PC-9 (cell line): Measurements from ENCODE around the gene TBC1D22A. TPM values are rescaled to one million over a fixed set of nuclear protein-coding genes. Genes with fewer than 3 reads are reported as not detected.

ENCODE experiments used
- BruUV-seq: library from RNA; stranded (reverse); fragments of 400-500 nt; replicated peaks from 2 replicates; lab custom pipeline; 2021; lab: Mats Ljungman, UMichigan
- CTCF ChIA-PET: fragments of 300-600 bp; sonication (Branson Sonifier 250); formaldehyde crosslinking; loops from one replicate; lab custom pipeline; 2022; ENCODE audit warnings: antibody characterized with exemption; lab: Charles Lee
- POLR2A ChIA-PET: fragments of 300-600 bp; sonication (Branson Sonifier 250); formaldehyde crosslinking; loops from one replicate; lab custom pipeline; 2022; ENCODE audit warnings: antibody characterized with exemption; ENCODE audit not compliant: unreplicated experiment; lab: Charles Lee
- DNase-seq, 2 experiments: peaks; one replicate each; pipeline versions ENCODE4 v3.0.0 to v3.0.0-alpha.2; 2015 to 2022; ENCODE audit warnings: mixed read lengths in 1 of 2
- H2AFZ ChIP-seq: fragments of 200-600 bp; sonication (generic); 2 replicates; pipeline ENCODE4 v1.8.1; 2017; ENCODE audit warnings: antibody characterized with exemption
- H3F3A ChIP-seq: fragments of 200-600 bp; sonication (generic); 2 replicates; pipeline ENCODE4 v1.8.1; 2017; ENCODE audit warnings: antibody characterized with exemption, mild to moderate bottlenecking, low read depth; ENCODE audit not compliant: insufficient read depth
- H3K27ac ChIP-seq: fragments of 200-600 bp; sonication (generic); 2 replicates; pipeline ENCODE4 v1.6.1; 2016; ENCODE audit warnings: mixed run types
- H3K27me3 ChIP-seq: fragments of 200-600 bp; sonication (generic); 2 replicates; pipeline ENCODE4 v1.6.1; 2016; ENCODE audit warnings: low read depth, mixed run types; ENCODE audit not compliant: insufficient read depth
- H3K36me3 ChIP-seq: fragments of 200-600 bp; sonication (generic); 2 replicates; pipeline ENCODE4 v1.6.1; 2016; ENCODE audit warnings: low read depth, mixed run types
- H3K4me1 ChIP-seq: fragments of 200-600 bp; sonication (generic); replicated peaks from 2 replicates; pipeline ENCODE4 v1.6.1; 2016; ENCODE audit warnings: mixed run types; ENCODE audit not compliant: insufficient read depth
- H3K4me2 ChIP-seq: fragments of 200-600 bp; sonication (generic); 2 replicates; pipeline ENCODE4 v1.6.1; 2017; ENCODE audit warnings: mixed run types
- H3K4me3 ChIP-seq: fragments of 200-600 bp; sonication (generic); 2 replicates; pipeline ENCODE4 v1.6.1; 2016; ENCODE audit warnings: mixed run types
- H3K79me2 ChIP-seq: fragments of 200-600 bp; sonication (generic); 2 replicates; pipeline ENCODE4 v1.6.1; 2017; ENCODE audit warnings: low read depth, mixed run types
- H3K9me2 ChIP-seq: fragments of 200-600 bp; sonication (generic); 2 replicates; pipeline ENCODE4 v1.8.1; 2017; ENCODE audit warnings: mild to moderate bottlenecking; ENCODE audit not compliant: insufficient read depth
- H3K9me3 ChIP-seq: fragments of 200-600 bp; sonication (generic); 2 replicates; pipeline ENCODE4 v1.8.1; 2016; ENCODE audit warnings: low read depth; ENCODE audit not compliant: insufficient read depth
- H4K20me1 ChIP-seq: fragments of 200-600 bp; sonication (generic); 2 replicates; pipeline ENCODE4 v1.8.1; 2017; ENCODE audit not compliant: insufficient read depth
- CTCF ChIP-seq: fragments of 200-600 bp; sonication (generic); conservative IDR thresholded peaks from 2 replicates; pipeline ENCODE4 v1.6.1; 2017; ENCODE audit warnings: mixed run types, antibody characterized with exemption, mild to moderate bottlenecking, moderate library complexity
- EZH2 ChIP-seq: fragments of 200-600 bp; sonication (generic); IDR thresholded peaks from 2 replicates; pipeline ENCODE4 v1.8.0; 2017; ENCODE audit warnings: antibody characterized with exemption, low read depth
- intact Hi-C: fragments of 100-400 bp; cut with micrococcal nuclease; formaldehyde crosslinking; loops from one replicate; pipeline ENCODE4 v1.10.0; 2022; ENCODE audit not compliant: unreplicated experiment
- total RNA-seq: library from RNA; stranded (reverse); gene quantifications from 2 replicates; pipeline ENCODE4 v1.2.3, GENCODE V29; 2021

TBC1D22A gene
- total RNA-seq, 1 experiment from 2014 or later: 40.3 TPM

DNA sequence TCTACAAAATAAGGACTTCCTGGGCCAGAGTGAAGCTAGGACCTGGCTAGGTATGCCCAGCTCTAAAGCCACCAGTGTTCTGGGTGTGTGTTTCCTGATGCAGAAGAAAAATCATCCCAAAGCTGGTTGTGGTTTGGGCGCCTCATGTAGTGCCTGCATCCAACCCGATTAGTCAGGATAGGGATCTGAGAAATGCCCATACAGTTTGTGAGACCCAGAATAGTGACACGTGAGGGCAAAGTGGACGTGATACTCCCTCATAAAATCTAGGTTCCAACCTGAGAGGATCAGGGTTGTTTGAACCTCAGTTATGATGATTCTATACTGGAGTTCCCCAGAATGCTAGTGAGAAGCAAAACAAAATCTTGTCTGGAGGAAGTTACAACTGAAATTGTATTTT, 238.4 kb downstream of the TBC1D22A start:
- intact Hi-C loops: no loop called here
- TF ChIP-seq EZH2 (no peak), CTCF (no peak)
- no peak for DNase-seq
- Histone ChIP-seq H3K4me3 (no peak overlapping the region), H3F3A (peaks cover 8% of the 10 kb centered on the region), H3K36me3 (no peaks in the 10 kb centered on the region), H4K20me1 (peaks cover 19% of the 10 kb centered on the region), H3K9me3 (no peaks in the 10 kb centered on the region), H3K27ac (no peak overlapping the region), H3K27me3 (no peaks in the 10 kb centered on the region), H3K79me2 (no peaks in the 10 kb centered on the region), H3K9me2 (no peaks in the 10 kb centered on the region), H3K4me1 (no peaks in the 10 kb centered on the region), H2AFZ (no peak overlapping the region), H3K4me2 (no peak overlapping the region)
- ChIA-PET POLR2A (no interaction called here), CTCF (no interaction called here)
- BruUV-seq: no TSS peak

DNA sequence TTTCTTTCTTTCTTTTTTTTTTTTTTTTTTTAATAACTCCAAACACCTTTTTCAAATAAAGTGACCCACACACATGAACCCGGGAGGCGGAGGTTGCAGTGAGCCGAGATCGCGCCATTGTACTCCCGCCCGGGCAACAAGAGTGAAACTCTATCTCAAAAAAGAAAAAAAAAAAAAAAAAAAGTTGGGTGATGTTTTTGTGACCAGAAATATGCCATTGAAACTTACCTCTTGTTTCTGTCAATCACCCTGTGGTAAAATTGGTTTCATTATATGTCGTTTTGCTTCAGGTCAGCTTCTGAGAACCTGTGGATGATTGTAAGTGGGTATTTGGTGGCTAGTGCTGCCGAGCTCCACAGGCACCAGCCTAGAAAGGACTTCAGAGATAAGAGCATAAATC, 238.8 kb downstream of the TBC1D22A start:
- no peak overlapping the region for H2AFZ ChIP-seq
- H3F3A ChIP-seq: peaks cover 8% of the 10 kb centered on the region
- no peak overlapping the region for H3K4me3 ChIP-seq
- no peak overlapping the region for H3K4me2 ChIP-seq
- H3K4me1 ChIP-seq: no peaks in the 10 kb centered on the region
- intact Hi-C loops: no loop called here
- peaks cover 17% of the 10 kb centered on the region for H4K20me1 ChIP-seq
- H3K79me2 ChIP-seq: no peaks in the 10 kb centered on the region
- ChIA-PET POLR2A (no interaction called here), CTCF (no interaction called here)
- no TSS peak for BruUV-seq
- H3K27ac ChIP-seq: no peak overlapping the region
- no peak for DNase-seq
- no peaks in the 10 kb centered on the region for H3K36me3 ChIP-seq
- H3K9me2 ChIP-seq: no peaks in the 10 kb centered on the region
- no peaks in the 10 kb centered on the region for H3K27me3 ChIP-seq
- no peak for TF ChIP-seq EZH2
- no peak for TF ChIP-seq CTCF
- no peaks in the 10 kb centered on the region for H3K9me3 ChIP-seq

- no peak overlapping the region for H3K27ac ChIP-seq
- TF ChIP-seq EZH2 (no peak), CTCF (no peak)
- H3K9me3 ChIP-seq: no peaks in the 10 kb centered on the region
- H3K79me2 ChIP-seq: no peaks in the 10 kb centered on the region
- CTCF ChIA-PET: no interaction called here
- POLR2A ChIA-PET: no interaction called here
- no peaks in the 10 kb centered on the region for H3K4me1 ChIP-seq
- no peaks in the 10 kb centered on the region for H3K27me3 ChIP-seq
- no peak overlapping the region for H3K4me3 ChIP-seq
- peaks cover 5% of the 10 kb centered on the region; the same call in 1 of the 2 replicates for H4K20me1 ChIP-seq
- no peak overlapping the region for H2AFZ ChIP-seq
- H3K9me2 ChIP-seq: no peaks in the 10 kb centered on the region
- BruUV-seq: no TSS peak
- H3F3A ChIP-seq: peaks cover 8% of the 10 kb centered on the region
- no peaks in the 10 kb centered on the region for H3K36me3 ChIP-seq
- H3K4me2 ChIP-seq: no peak overlapping the region
- intact Hi-C loops: no loop called here
- no peak for DNase-seq
These were observed 240.2 kb downstream of the TBC1D22A start for GRCh38 chr22:47002692-47003091.
